Gastroesophageal sphincter (tissue), 4 donors: ENCODE results near the gene PGAP3. TPM values are rescaled to one million over a fixed set of nuclear protein-coding genes. Genes with fewer than 3 reads are reported as not detected.

ENCODE experiments used
- ATAC-seq: fragments of 150-250 bp; one replicate; pipeline ENCODE4 v1.9.1; 2016; ENCODE audit warnings: mild to moderate bottlenecking, moderate library complexity
- H3K27ac ChIP-seq, 4 donors: fragments of 200-600 bp; sonication (generic) in 3 of 4; 1 replicate in 3 of 4; 2 replicates in 1 of 4; pipeline ENCODE4 v1.5.1; 2016 to 2019
- H3K27me3 ChIP-seq: fragments of 200-600 bp; sonication (generic); one replicate; pipeline ENCODE4 v1.5.1; 2019
- H3K36me3 ChIP-seq, 2 donors: fragments of 200-600 bp; sonication (generic); one replicate each; pipeline ENCODE4 v1.5.1; 2019; ENCODE audit warnings: control low read depth in 1 of 2
- H3K4me1 ChIP-seq, 3 donors: fragments of 200-600 bp; sonication (generic); 1 replicate in 2 of 3; 2 replicates in 1 of 3; pipeline ENCODE4 v1.5.1; 2016 to 2019; ENCODE audit warnings: control low read depth in 2 of 3
- H3K4me3 ChIP-seq, 2 donors: fragments of 200-600 bp; sonication (generic); one replicate each; pipeline ENCODE4 v1.5.1; 2019; ENCODE audit warnings: mild to moderate bottlenecking in 1 of 2, moderate library complexity in 1 of 2
- H3K9me3 ChIP-seq, 3 donors: fragments of 200-600 bp; sonication (generic); one replicate each; pipeline ENCODE4 v1.5.1; 2017 to 2019; ENCODE audit warnings: control low read depth in 2 of 3
- EP300 ChIP-seq: sonication (generic); formaldehyde crosslinking; IDR thresholded peaks from one replicate; pipeline ENCODE4 v1.6.1; 2017; ENCODE audit warnings: antibody characterized with exemption, mild to moderate bottlenecking
- POLR2A ChIP-seq, 2 donors: fragments of 450-650 bp; IDR thresholded peaks; one replicate each; pipeline ENCODE4 v1.6.1; 2017; ENCODE audit warnings: antibody characterized with exemption in 2 of 2, mild to moderate bottlenecking in 2 of 2, moderate library complexity in 1 of 2
- POLR2AphosphoS5 ChIP-seq: sonication (generic); formaldehyde crosslinking; IDR thresholded peaks from one replicate; pipeline ENCODE4 v1.6.1; 2017; ENCODE audit warnings: antibody characterized with exemption
- WGBS, 2 donors: methylation state at CpG; one replicate each; pipeline ENCODE4 v1.1.5; 2018; ENCODE audit warnings: low coverage in 1 of 2; 5-methylcytosine and 5-hydroxymethylcytosine counted together
- total RNA-seq, 4 donors: library from RNA; depleted of rRNA; stranded (reverse); fragments of >200 nt; gene quantifications; one replicate each; pipeline ENCODE4 v1.1.0, GENCODE V29; 2016
- TF ChIP-seq, protein P1 (sequence below), 4 experiments: fragments of 200-600 bp in 2 of 4; fragments of 450-650 bp in 2 of 4; sonication (generic) in 1 of 4; IDR thresholded peaks; one replicate each; pipeline ENCODE4 v1.5.1; 2017 to 2019; ENCODE audit warnings: antibody characterized with exemption in 4 of 4, mild to moderate bottlenecking in 2 of 4, moderate library complexity in 2 of 4

PGAP3 gene
- total RNA-seq, 4 donors from 2014 or later: 9.9 to 13.6 (median 11.1) TPM

DNA sequence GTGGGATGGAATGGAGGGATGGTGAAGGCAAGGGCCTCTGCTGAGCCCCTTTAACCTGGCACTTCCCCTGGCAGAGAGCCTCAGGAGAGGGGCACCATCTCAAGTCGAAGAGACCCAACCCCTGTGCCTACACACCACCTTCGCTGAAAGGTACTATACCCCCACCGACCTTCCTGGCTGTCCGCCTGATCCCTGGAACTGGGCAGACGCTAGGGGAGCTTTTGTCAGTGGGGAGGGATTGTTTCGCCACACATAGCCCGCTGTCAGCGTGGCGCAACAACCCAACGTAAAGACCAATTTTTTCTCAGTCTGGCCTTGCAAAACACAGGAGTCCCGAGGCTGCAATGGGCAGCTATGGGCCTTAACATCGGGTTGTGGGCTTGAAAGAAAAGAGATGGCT lies 58.0 kb downstream of the PGAP3 start:
- no peak overlapping the region for H3K27ac ChIP-seq
- peaks cover 80% of the 10 kb centered on the region for H3K27me3 ChIP-seq
- H3K4me1 ChIP-seq: peaks cover 0 to 29% (median 14%) of the 10 kb centered on the region in 3 donors
- no peak overlapping the region for H3K4me3 ChIP-seq
- ATAC-seq: no peak
- H3K9me3 ChIP-seq: no peaks in the 10 kb centered on the region
- TF ChIP-seq EP300 (no peak), POLR2A (IDR thresholded peaks at IDR 0.05) (no peak), POLR2AphosphoS5 (no peak)
- TF ChIP-seq, protein P1, sequence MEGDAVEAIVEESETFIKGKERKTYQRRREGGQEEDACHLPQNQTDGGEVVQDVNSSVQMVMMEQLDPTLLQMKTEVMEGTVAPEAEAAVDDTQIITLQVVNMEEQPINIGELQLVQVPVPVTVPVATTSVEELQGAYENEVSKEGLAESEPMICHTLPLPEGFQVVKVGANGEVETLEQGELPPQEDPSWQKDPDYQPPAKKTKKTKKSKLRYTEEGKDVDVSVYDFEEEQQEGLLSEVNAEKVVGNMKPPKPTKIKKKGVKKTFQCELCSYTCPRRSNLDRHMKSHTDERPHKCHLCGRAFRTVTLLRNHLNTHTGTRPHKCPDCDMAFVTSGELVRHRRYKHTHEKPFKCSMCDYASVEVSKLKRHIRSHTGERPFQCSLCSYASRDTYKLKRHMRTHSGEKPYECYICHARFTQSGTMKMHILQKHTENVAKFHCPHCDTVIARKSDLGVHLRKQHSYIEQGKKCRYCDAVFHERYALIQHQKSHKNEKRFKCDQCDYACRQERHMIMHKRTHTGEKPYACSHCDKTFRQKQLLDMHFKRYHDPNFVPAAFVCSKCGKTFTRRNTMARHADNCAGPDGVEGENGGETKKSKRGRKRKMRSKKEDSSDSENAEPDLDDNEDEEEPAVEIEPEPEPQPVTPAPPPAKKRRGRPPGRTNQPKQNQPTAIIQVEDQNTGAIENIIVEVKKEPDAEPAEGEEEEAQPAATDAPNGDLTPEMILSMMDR (IDR thresholded peaks at IDR 0.05): no peak
- H3K36me3 ChIP-seq: no peaks in the 10 kb centered on the region
- 74% methylated on average over 3 of the region's 12 CpGs; no CpG with 5 or more reads in 1 of the 2 donors for WGBS, 2 donors

DNA sequence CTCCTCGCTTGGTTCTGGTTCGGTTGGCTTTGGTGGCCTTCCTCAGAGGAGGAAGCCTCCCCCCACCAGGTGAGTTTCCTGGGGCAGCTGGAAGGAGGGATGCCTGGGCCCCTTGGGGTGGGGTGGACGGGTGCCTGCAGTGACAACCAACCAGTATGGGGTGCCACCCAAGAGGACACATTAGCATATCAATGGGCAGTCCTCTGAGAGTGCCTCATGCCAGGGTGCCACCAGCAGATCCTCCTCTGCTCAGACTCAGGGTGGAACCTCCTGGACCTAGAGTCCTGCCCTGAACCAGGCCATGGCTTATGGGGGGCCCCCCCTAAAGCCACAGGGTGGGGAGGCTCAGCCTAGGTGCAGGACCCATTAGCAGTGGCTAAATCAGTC lies 58.4 kb downstream of the PGAP3 start:
- no peak for TF ChIP-seq POLR2A (IDR thresholded peaks at IDR 0.05)
- TF ChIP-seq, protein P1 (IDR thresholded peaks at IDR 0.05): no peak
- no peak for TF ChIP-seq EP300
- TF ChIP-seq POLR2AphosphoS5: no peak
- H3K27ac ChIP-seq: no peak overlapping the region
- WGBS, 2 donors: no CpG with 5 or more reads among the region's 3 CpGs
- no peaks in the 10 kb centered on the region for H3K9me3 ChIP-seq
- H3K36me3 ChIP-seq: no peaks in the 10 kb centered on the region
- ATAC-seq: no peak
- peaks cover 84% of the 10 kb centered on the region for H3K27me3 ChIP-seq
- H3K4me1 ChIP-seq: peaks cover 0 to 25% (median 10%) of the 10 kb centered on the region in 3 donors
- H3K4me3 ChIP-seq: no peak overlapping the region

DNA sequence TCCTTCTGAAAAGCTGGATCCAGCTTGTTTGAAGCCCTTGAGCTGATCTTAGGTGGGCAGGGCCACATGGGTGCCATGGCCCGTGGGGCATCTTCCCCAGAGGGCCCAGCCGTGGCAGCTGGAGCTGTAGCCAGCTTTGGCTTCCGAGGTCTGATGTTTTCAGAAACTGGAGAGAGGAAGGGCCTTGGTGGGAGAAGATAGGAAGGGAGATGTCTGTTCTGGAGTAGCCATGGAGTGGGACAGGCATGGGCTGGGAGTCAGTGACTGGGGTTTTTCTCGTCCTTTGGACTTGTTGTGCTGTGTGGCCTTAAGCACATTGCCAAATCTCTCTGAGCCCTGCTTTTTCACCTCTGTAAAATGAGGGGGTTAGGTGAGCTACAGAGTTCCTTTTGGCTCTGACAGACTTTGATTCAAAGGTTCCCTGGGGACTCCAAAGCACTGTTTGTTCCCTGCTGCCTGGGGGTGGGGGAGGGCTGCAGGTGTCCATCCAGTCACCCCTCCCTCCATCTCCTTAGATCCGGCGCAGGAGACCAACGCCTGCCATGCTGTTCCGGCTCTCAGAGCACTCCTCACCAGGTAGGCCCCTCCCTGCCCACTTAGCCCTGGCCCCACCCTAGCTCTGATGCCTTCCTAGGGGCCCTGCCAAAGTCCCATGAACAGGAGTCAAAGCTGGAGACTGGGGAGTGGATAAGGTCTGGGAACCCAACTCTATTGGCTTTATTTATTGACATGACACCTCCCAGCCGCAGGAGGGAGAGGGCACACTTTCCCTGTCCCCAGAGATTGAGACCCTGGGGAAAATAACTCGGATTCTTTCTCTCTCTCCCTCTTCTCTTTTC lies 59.0 kb downstream of the PGAP3 start:
- TF ChIP-seq, protein P1 (IDR thresholded peaks at IDR 0.05): no peak
- TF ChIP-seq EP300: no peak
- no peak for TF ChIP-seq POLR2A (IDR thresholded peaks at IDR 0.05)
- TF ChIP-seq POLR2AphosphoS5: no peak
- Histone ChIP-seq H3K27ac (no peak overlapping the region), H3K9me3 (no peaks in the 10 kb centered on the region), H3K4me1 (peaks cover 0 to 19% (median 9%) of the 10 kb centered on the region in 3 donors), H3K4me3 (peak overlapping the region in 1 of 2 donors; percentile 46), H3K36me3 (no peaks in the 10 kb centered on the region), H3K27me3 (peaks cover 90% of the 10 kb centered on the region)
- WGBS, 2 donors: 47 to 66% methylated on average over 5 to 7 of the region's 10 CpGs
- ATAC-seq: no peak

DNA sequence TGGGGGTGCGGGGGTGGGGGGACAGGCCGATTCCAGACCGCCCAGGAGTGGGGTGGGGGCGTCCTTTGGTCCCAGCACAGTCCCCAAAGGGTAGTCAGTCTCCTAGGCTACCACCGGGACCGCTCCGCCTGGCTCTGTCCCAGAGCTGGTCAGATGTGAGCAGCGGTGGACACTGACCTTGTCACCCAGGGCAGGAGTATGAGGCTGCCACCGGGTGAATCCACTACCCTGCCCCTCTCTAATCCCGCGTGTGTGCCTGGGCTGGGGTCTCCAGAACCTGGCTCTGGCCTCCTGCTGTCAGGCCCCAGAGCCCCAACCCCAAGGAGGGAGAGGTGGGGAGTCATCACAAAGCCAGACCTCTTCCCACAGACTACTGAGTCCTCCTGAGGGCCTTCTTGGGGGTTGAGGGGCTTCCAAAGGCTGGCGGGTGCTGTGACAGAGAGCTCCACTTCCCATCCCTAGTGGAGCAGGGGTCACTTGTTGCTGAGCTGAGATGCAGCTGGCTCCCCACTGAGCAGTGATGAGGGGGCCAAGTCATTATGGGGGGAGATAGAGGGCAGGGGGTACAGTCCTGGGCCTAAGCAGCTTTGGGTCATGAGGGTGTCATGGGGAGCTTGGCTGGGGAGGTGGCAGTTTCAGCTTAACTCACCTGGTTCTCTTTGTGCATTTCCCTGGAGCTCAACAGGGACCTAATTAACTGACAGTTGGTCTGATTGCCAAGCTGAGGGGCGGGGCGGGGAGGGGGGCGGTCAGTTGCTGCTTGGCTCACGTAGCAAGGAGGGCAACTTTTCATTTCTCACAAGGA lies 59.9 kb downstream of the PGAP3 start:
- TF ChIP-seq POLR2A (IDR thresholded peaks at IDR 0.05) (no peak), EP300 (no peak), POLR2AphosphoS5 (no peak)
- TF ChIP-seq, protein P1 (IDR thresholded peaks at IDR 0.05): no peak
- peaks cover 93% of the 10 kb centered on the region for H3K27me3 ChIP-seq
- H3K36me3 ChIP-seq: no peaks in the 10 kb centered on the region
- H3K9me3 ChIP-seq: no peaks in the 10 kb centered on the region
- H3K4me3 ChIP-seq: peak overlapping the region in 1 of 2 donors; percentile 46
- H3K27ac ChIP-seq: peak overlapping the region in 2 of 4 donors; percentile 31 to 55
- 80 to 88% methylated on average over 1 to 4 of the region's 16 CpGs for WGBS, 2 donors
- H3K4me1 ChIP-seq: peaks cover 0 to 27% (median 9%) of the 10 kb centered on the region in 3 donors
- ATAC-seq: peak; percentile 6
